GM12878 (cell line): Measurements from ENCODE around the gene TAX1BP3. TPM values are rescaled to one million over a fixed set of nuclear protein-coding genes. Genes with fewer than 3 reads are reported as not detected.

Experiments used
- ATAC-seq: fragments of 200-7000 bp; cut with Tn5 transposase; 3 replicates; pipeline ENCODE4 v1.9.1; 2020; ENCODE audit warnings: mild to moderate bottlenecking, moderate library complexity
- BruUV-seq: library from RNA; stranded (reverse); fragments of 400-500 nt; replicated peaks from 2 replicates; lab custom pipeline; 2021; lab: Mats Ljungman, UMichigan
- CTCF ChIA-PET: fragments of 300-600 bp; sonication (Branson Sonifier 250); formaldehyde crosslinking; extraction: SDS; loops from one replicate; lab custom pipeline; 2021; ENCODE audit warnings: inconsistent platforms; lab: Yijun Ruan, JAX
- POLR2A ChIA-PET: fragments of 350-600 bp; formaldehyde crosslinking; extraction: SDS; loops from one replicate; lab custom pipeline; 2021; ENCODE audit warnings: inconsistent platforms; lab: Charles Lee
- RAD21 ChIA-PET: fragments of 300-600 bp; sonication (Branson Sonifier 250); formaldehyde crosslinking; loops from one replicate; lab custom pipeline; 2023; ENCODE audit warnings: antibody characterized with exemption; ENCODE audit not compliant: unreplicated experiment; lab: Charles Lee
- SMC1A ChIA-PET: fragments of 300-600 bp; sonication (Branson Sonifier 250); formaldehyde crosslinking; loops from one replicate; lab custom pipeline; 2023; ENCODE audit not compliant: unreplicated experiment, uncharacterized antibody; lab: Charles Lee
- DNase-seq: peaks from one replicate; pipeline ENCODE4 v3.0.0-alpha.2; 2011; ENCODE audit warnings: low read depth, low spot score
- FAIRE-seq: peaks from 3 replicates; lab custom pipeline; 2011; peaks lifted over from hg19 to GRCh38; lab: Jason Lieb, UNC
- H2AFZ ChIP-seq: 2 replicates; pipeline ENCODE4 v1.6.0; 2011; ENCODE audit warnings: low read depth, low read length, control low read depth; ENCODE audit not compliant: control insufficient read depth
- H3K27ac ChIP-seq: 2 replicates; pipeline ENCODE4 v1.5.1; 2011; ENCODE audit warnings: control low read depth; ENCODE audit not compliant: control insufficient read depth, insufficient read depth
- H3K27me3 ChIP-seq, 2 experiments: replicated peaks in 1 of 2; 2 replicates each; pipeline versions ENCODE4 v1.6.0 to v1.6.1; 2011; ENCODE audit warnings: low read length in 1 of 2; ENCODE audit not compliant: control insufficient read depth in 2 of 2, insufficient read depth in 2 of 2
- H3K36me3 ChIP-seq, 2 experiments: 2 replicates each; pipeline ENCODE4 v1.5.1; 2011; ENCODE audit warnings: low read length in 1 of 2; ENCODE audit not compliant: control insufficient read depth in 2 of 2, insufficient read depth in 2 of 2
- H3K4me1 ChIP-seq: 2 replicates; pipeline ENCODE4 v1.6.1; 2011; ENCODE audit warnings: mild to moderate bottlenecking, low read length, moderate library complexity, mixed read lengths; ENCODE audit not compliant: control insufficient read depth, insufficient read depth
- H3K4me2 ChIP-seq: 2 replicates; pipeline ENCODE4 v1.6.0; 2011; ENCODE audit warnings: control low read depth; ENCODE audit not compliant: control insufficient read depth, insufficient read depth
- H3K4me3 ChIP-seq: fragments of 200-600 bp; sonication (generic); 2 replicates; pipeline ENCODE4 v1.5.1; 2016
- H3K79me2 ChIP-seq: 2 replicates; pipeline ENCODE4 v1.6.0; 2011; ENCODE audit warnings: low read length; ENCODE audit not compliant: control insufficient read depth, insufficient read depth
- H3K9ac ChIP-seq: 2 replicates; pipeline ENCODE4 v1.8.0; 2011; ENCODE audit warnings: low read length, control low read depth, mixed read lengths; ENCODE audit not compliant: control insufficient read depth, insufficient read depth
- H3K9me3 ChIP-seq: replicated peaks from 3 replicates; pipeline ENCODE4 v1.5.1; 2011; ENCODE audit warnings: mild to moderate bottlenecking, low read length; ENCODE audit not compliant: control insufficient read depth, insufficient read depth
- H4K20me1 ChIP-seq: 2 replicates; pipeline ENCODE4 v1.6.0; 2011; ENCODE audit not compliant: control insufficient read depth, insufficient read depth
- CBX5 ChIP-seq: sonication (generic); IDR thresholded peaks from 2 replicates; pipeline ENCODE4 v1.6.1; 2016; ENCODE audit warnings: low read depth, moderate library complexity, mild to moderate bottlenecking, inconsistent platforms
- CREM ChIP-seq: IDR thresholded peaks from 2 replicates; pipeline ENCODE4 v1.6.1; 2014; ENCODE audit warnings: antibody characterized with exemption, low read depth
- E4F1 ChIP-seq: fragments of 450-650 bp; IDR thresholded peaks from 2 replicates; pipeline ENCODE4 v1.6.1; 2018; ENCODE audit warnings: borderline replicate concordance, mild to moderate bottlenecking; ENCODE audit not compliant: partially characterized antibody
- KLF5 ChIP-seq: fragments of 450-650 bp; IDR thresholded peaks from 2 replicates; pipeline ENCODE4 v1.6.1; 2014; ENCODE audit warnings: mild to moderate bottlenecking; ENCODE audit not compliant: partially characterized antibody
- SP1 ChIP-seq: IDR thresholded peaks from one replicate; pipeline ENCODE4 v1.6.1; 2011; ENCODE audit warnings: low read depth, low read length
- WGBS: methylation state at CpG from one replicate; pipeline ENCODE4 v1.1.6; 2016; ENCODE audit warnings: low lambda C conversion rate; ENCODE audit not compliant: insufficient replicate concordance, insufficient coverage; ENCODE audit errors: missing lambda C conversion rate; 5-methylcytosine and 5-hydroxymethylcytosine counted together
- in situ Hi-C: fragments of 300-500 bp; cut with MboI; formaldehyde crosslinking; loops from 9 replicates; pipeline ENCODE4 v1.14.3; 2018; ENCODE audit warnings: mixed read lengths
- intact Hi-C: fragments of 100-400 bp; cut with micrococcal nuclease; formaldehyde crosslinking; loops from one replicate; pipeline ENCODE4 v1.14.2; 2022; ENCODE audit not compliant: unreplicated experiment
- polyA plus RNA-seq, 11 experiments: library from polyadenylated mRNA; depleted of rRNA in 4 of 11; unstranded in 6 of 11; stranded (reverse) in 5 of 11; fragments of >200 nt; fragmentation: Nextera tagmentation in 4 of 11; fragmentation: Illumina TruSeq in 1 of 11; extraction: Ambion mirVana in 4 of 11; extraction: Trizol in 1 of 11; gene quantifications; 1 replicate in 1 of 11; 2 replicates in 10 of 11; pipeline versions ENCODE4 v1.2.1 to v1.2.3, GENCODE V29; 2011 to 2016; ENCODE audit warnings: inconsistent platforms in 2 of 11, missing spikeins in 2 of 11, low read depth in 1 of 11
- total RNA-seq, 4 experiments: library from RNA; depleted of rRNA in 3 of 4; stranded (reverse); fragments of >200 nt in 3 of 4; fragmentation: Illumina TruSeq in 1 of 4; extraction: Trizol in 1 of 4; gene quantifications; 2 replicates each; pipeline versions ENCODE4 v1.2.1 to v1.2.3, GENCODE V29; 2013 to 2021

Gene TAX1BP3
- total and polyA plus RNA-seq, 10 of the 15 experiments (the other 5 are each of a cell fraction or from before 2014, with no cell fraction given), result 1.00 to 40.4 (median 15.4) TPM

DNA sequence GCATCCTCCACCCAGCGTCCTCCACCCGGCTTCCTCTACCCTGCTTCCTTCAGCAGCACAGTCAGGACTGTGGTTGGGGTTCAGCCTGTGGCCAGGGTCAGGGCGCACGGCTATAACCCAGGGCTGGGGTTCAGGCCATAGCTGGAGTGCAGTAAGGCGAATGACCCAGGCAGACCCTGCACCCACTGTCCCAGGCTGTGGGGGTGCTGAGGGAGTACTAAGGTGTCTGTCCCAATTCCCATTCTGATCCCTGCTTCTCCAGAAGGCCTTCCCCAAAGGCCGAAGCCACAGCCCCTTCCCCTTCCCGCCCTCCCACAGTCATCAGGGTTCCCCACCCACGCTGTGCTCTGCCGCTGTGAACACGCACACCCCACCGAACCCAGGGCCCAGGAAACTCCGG is 12.7 kb upstream of the TAX1BP3 start:
- BruUV-seq, result no TSS peak
- TF ChIP-seq E4F1, result no peak
- no peak for TF ChIP-seq SP1
- no peak for TF ChIP-seq KLF5
- TF ChIP-seq CREM, result no peak
- TF ChIP-seq CBX5, result no peak
- Histone ChIP-seq H3K27ac (no peak overlapping the region), H2AFZ (no peak overlapping the region), H3K4me1 (peaks cover 6% of the 10 kb centered on the region; the same call in 1 of the 2 replicates), H3K4me2 (no peak overlapping the region), H4K20me1 (no peaks in the 10 kb centered on the region), H3K9me3 (no peaks in the 10 kb centered on the region), H3K4me3 (no peak overlapping the region), H3K36me3 (peaks cover 0 to 4% of the 10 kb centered on the region in 2 experiments; a peak in 2 of 4 replicates), H3K79me2 (no peaks in the 10 kb centered on the region), H3K27me3 (no peaks in the 10 kb centered on the region), H3K9ac (no peak overlapping the region)
- DNase-seq (no peak), ATAC-seq (no peak), FAIRE-seq (no peak)
- SMC1A ChIA-PET, result no interaction called here
- 84% methylated on average over 8 of the region's 12 CpGs for WGBS
- RAD21 ChIA-PET, result no interaction called here
- intact Hi-C loops (no loop called here), in situ Hi-C loops (loop anchor here (5.0 kb wide), 1 partner anchor 141 kb away; no protein-coding TSS in a partner anchor)
- POLR2A ChIA-PET, result no interaction called here
- CTCF ChIA-PET, result interaction anchor here (5.1 kb wide), 1 partner anchor 55 kb away, joined by 105 read pairs; no protein-coding TSS in a partner anchor
